Measurements from ENCODE around the gene CNTNAP3B.
"Not testable (repeated sequence)": the region's sequence is repeated elsewhere in the genome, so short reads cannot be mapped to it uniquely, and the experiment has no call there.

DNA sequence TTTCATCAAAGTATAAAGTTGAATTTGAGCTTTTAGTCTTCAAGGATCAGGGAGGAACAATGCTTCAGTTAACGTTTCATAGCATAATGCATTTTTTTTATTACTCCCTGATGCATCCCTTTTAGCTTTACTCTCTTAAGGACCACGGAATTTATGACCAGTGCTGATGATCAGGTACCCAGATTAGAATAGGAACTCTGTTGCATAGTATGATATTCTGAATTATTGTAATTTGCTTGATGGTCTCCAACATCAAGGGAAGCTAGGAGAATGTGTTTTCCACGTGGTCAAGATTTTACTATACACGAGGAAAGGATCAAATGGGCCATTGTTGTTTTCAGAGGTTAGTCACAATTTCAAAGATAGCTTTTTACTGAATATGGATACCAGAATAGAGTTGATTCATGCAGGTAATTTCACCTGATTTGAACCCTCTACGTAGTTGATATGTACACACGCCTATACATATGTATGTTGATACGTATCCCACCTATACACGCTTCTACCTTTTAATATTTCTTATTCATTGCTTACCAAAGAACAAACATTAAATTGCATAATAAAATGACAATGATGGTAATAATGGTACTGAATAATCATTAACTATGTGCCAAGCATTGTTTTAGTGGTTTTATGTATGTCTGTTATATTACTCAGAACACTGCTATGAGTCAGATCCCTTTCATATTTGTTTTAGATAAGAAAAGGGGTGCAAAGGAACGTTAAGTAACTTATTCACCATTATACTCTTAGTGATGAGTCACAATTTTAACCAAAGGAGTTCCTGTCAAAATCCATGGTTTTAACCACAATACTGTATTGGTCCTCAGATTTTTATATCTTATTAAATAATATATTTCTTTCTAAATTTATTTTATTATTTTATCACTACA lies 277.1 kb downstream of the CNTNAP3B start:
- TF ChIP-seq POLR2AphosphoS5 (IDR thresholded peaks at IDR 0.05); POLR2A (IDR thresholded peaks at IDR 0.05); EP300 (IDR thresholded peaks at IDR 0.05; ENCODE audit: low read depth): not testable (repeated sequence)
- TF ChIP-seq, protein P1, sequence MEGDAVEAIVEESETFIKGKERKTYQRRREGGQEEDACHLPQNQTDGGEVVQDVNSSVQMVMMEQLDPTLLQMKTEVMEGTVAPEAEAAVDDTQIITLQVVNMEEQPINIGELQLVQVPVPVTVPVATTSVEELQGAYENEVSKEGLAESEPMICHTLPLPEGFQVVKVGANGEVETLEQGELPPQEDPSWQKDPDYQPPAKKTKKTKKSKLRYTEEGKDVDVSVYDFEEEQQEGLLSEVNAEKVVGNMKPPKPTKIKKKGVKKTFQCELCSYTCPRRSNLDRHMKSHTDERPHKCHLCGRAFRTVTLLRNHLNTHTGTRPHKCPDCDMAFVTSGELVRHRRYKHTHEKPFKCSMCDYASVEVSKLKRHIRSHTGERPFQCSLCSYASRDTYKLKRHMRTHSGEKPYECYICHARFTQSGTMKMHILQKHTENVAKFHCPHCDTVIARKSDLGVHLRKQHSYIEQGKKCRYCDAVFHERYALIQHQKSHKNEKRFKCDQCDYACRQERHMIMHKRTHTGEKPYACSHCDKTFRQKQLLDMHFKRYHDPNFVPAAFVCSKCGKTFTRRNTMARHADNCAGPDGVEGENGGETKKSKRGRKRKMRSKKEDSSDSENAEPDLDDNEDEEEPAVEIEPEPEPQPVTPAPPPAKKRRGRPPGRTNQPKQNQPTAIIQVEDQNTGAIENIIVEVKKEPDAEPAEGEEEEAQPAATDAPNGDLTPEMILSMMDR (IDR thresholded peaks at IDR 0.05): not testable (repeated sequence)

Data from transverse colon (tissue), 4 donors.